ENCODE data around the gene BPIFB1. TPM values are rescaled to one million over a fixed set of nuclear protein-coding genes. Genes with fewer than 3 reads are reported as not detected.

BPIFB1 gene
- total and polyA plus RNA-seq, 2 of the 8 experiments (the other 6 are each of a cell fraction or from before 2014, with no cell fraction given) = not detected

DNA sequence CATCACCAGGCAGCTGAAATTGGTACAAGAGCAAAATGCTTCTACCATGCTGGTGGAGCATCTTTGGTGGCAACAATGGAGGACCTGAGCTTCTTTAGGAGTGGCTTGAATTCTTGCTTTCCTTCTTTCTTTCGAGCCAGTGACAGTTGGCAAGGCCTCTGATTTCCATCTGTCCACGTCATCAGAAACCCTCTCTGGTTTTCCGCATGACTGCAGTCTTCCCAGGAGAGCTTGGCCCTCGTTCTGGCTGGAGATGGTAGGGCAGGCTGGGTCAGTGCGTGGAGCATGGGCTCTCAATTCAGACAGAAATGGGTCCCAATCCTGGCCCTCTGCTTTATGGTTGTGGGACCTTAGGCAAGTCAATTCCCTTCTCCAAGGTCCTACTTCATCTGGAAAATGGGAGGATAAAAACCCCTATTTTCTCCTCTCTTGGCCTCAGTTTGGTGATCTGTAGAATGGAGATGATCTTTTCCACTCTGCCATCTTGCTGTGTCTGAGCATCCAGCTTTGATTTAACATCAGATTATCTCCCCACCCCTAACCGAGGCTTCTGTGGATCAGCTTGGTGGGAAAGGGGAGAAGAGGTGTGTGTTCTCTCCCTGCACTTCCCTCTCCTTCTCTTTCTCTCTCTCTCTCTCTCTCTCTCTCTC, 3.6 kb upstream of the BPIFB1 start:
- Histone ChIP-seq H3K36me3 (ENCODE audit: control insufficient read depth in 2 of 4, insufficient read depth in 4 of 4, low read length in 3 of 4) (no peaks in the 10 kb centered on the region), H3K56ac (replicated peaks; ENCODE audit: insufficient read length, low read depth, low read length) (no peak overlapping the region), H3K4me3 (ENCODE audit: extremely low read depth in 1 of 4, insufficient read depth in 2 of 4, low read depth in 3 of 4, low read length in 4 of 4) (no peak overlapping the region), H3K79me2 (ENCODE audit: control insufficient read depth in 1 of 2, insufficient read depth in 2 of 2, low read length in 2 of 2) (no peaks in the 10 kb centered on the region), H3K14ac (ENCODE audit: insufficient read length) (no peak overlapping the region), H3K4me2 (ENCODE audit: insufficient read depth in 1 of 2, low read depth in 2 of 2, low read length in 2 of 2) (no peak overlapping the region), H3K23ac (ENCODE audit: insufficient read length) (no peak overlapping the region), H4K8ac (ENCODE audit: extremely low read depth, insufficient read depth, low read length) (no peak overlapping the region), H3K4me1 (replicated peaks in 1 of 4; ENCODE audit: control insufficient read depth in 3 of 4, insufficient read depth in 4 of 4, low read length in 3 of 4) (peaks cover 0 to 14% (median 11%) of the 10 kb centered on the region in 4 experiments; a peak in 6 of 7 replicates), H3K79me1 (ENCODE audit: low read depth, low read length) (no peaks in the 10 kb centered on the region), H4K5ac (ENCODE audit: insufficient read length, low read depth, low read length) (no peak overlapping the region), H4K20me1 (replicated peaks in 1 of 2; ENCODE audit: control insufficient read depth in 1 of 2, insufficient read depth in 2 of 2, low read length in 2 of 2) (no peaks in the 10 kb centered on the region), H4K91ac (replicated peaks; ENCODE audit: insufficient read length, low read length) (no peak overlapping the region), H2BK12ac (ENCODE audit: low read depth, low read length) (no peak overlapping the region), H2BK15ac (ENCODE audit: low read length) (no peak overlapping the region), H2AFZ (ENCODE audit: low read length) (no peak overlapping the region), H3K23me2 (ENCODE audit: low read depth, low read length) (peaks cover 2% of the 10 kb centered on the region; the same call in 1 of the 2 replicates), H3K27me3 (replicated peaks in 1 of 4; ENCODE audit: control insufficient read depth in 3 of 4, extremely low read depth in 1 of 4, insufficient read depth in 3 of 4, low read length in 3 of 4) (no peaks in the 10 kb centered on the region), H3K9ac (replicated peaks in 1 of 4; ENCODE audit: extremely low read depth in 1 of 4, low read depth in 3 of 4, low read length in 3 of 4) (no peak overlapping the region), H2AK5ac (ENCODE audit: low read depth, low read length) (no peak overlapping the region), H3K9me3 (ENCODE audit: insufficient read depth in 2 of 2, low read depth in 1 of 2, low read length in 1 of 2) (no peaks in the 10 kb centered on the region), H3K27ac (ENCODE audit: low read depth, low read length) (no peak overlapping the region), H3K18ac (ENCODE audit: extremely low read depth, low read length) (no peak overlapping the region), H2BK120ac (replicated peaks; ENCODE audit: low read depth, low read length) (no peak overlapping the region), H3K4ac (replicated peaks; ENCODE audit: insufficient read length, low read depth, low read length) (no peak overlapping the region), H2BK5ac (ENCODE audit: low read depth, low read length) (no peak overlapping the region), H2BK20ac (ENCODE audit: low read length) (no peak overlapping the region)
- FAIRE-seq (no peak), DNase-seq (ENCODE audit: low read depth in 1 of 2, low spot score in 2 of 2) (no peak)
- CTCF ChIA-PET (ENCODE audit: partially characterized antibody) = interaction anchor here (0.8 to 1.1 kb wide), 2 partner anchors 8 to 16 kb away, joined by 3 to 4 read pairs; no protein-coding TSS in a partner anchor
- POLR2A ChIA-PET (ENCODE audit: partially characterized antibody) = no interaction called here
- 88% methylated on average over 6 of the region's 6 CpGs; no CpG with 5 or more reads in 1 of the 2 experiments for WGBS, 2 experiments (ENCODE audit: extremely low coverage in 1 of 2, insufficient coverage in 1 of 2, insufficient read length in 1 of 2, insufficient replicate concordance in 2 of 2, low coverage in 1 of 2, low lambda C conversion rate in 2 of 2, missing lambda C conversion rate in 1 of 2)
- TF ChIP-seq EZH2 (IDR thresholded peaks at IDR 0.05; ENCODE audit: low read depth, low read length, severe bottlenecking) = no peak
- TF ChIP-seq FOSL1 (IDR thresholded peaks at IDR 0.05; ENCODE audit: insufficient read depth, low read depth, low read length) = no peak
- no peak for TF ChIP-seq EGR1 (IDR thresholded peaks at IDR 0.05; ENCODE audit: borderline replicate concordance, low read depth, low read length)
- no peak for TF ChIP-seq SIRT6 (IDR thresholded peaks at IDR 0.05; ENCODE audit: low read length)
- TF ChIP-seq TAF7 (optimal IDR thresholded peaks at IDR 0.05; ENCODE audit: borderline replicate concordance, low read depth, low read length) = no peak
- no peak for TF ChIP-seq KDM4A (IDR thresholded peaks at IDR 0.05; ENCODE audit: low read depth, low read length, severe bottlenecking)
- TF ChIP-seq JUN (IDR thresholded peaks at IDR 0.05; ENCODE audit: low read depth, low read length) = no peak
- no peak for TF ChIP-seq RFX5 (IDR thresholded peaks at IDR 0.05; ENCODE audit: borderline replicate concordance, low read depth, low read length)
- no peak for TF ChIP-seq GTF2F1 (IDR thresholded peaks at IDR 0.05; ENCODE audit: borderline replicate concordance, low read depth, low read length)
- no peak for TF ChIP-seq POLR2AphosphoS5 (IDR thresholded peaks at IDR 0.05; ENCODE audit: low read depth, low read length)
- no peak for TF ChIP-seq CEBPB (IDR thresholded peaks at IDR 0.05; ENCODE audit: low read depth, low read length)
- no peak for TF ChIP-seq RAD21 (IDR thresholded peaks at IDR 0.05 in 1 of 2, conservative IDR thresholded peaks at IDR 0.05 in 1 of 2; ENCODE audit: low read depth in 2 of 2, low read length in 2 of 2)
- TF ChIP-seq YY1 (IDR thresholded peaks at IDR 0.05; ENCODE audit: low read depth, low read length) = no peak
- no peak for TF ChIP-seq SIX5 (IDR thresholded peaks at IDR 0.05; ENCODE audit: low read depth, low read length)

Data from H1 (cell line).